Measurements from ENCODE around the gene HBG1.
"Not testable (repeated sequence)": the region's sequence is repeated elsewhere in the genome, so short reads cannot be mapped to it uniquely, and the experiment has no call there.

Gene HBG1

DNA sequence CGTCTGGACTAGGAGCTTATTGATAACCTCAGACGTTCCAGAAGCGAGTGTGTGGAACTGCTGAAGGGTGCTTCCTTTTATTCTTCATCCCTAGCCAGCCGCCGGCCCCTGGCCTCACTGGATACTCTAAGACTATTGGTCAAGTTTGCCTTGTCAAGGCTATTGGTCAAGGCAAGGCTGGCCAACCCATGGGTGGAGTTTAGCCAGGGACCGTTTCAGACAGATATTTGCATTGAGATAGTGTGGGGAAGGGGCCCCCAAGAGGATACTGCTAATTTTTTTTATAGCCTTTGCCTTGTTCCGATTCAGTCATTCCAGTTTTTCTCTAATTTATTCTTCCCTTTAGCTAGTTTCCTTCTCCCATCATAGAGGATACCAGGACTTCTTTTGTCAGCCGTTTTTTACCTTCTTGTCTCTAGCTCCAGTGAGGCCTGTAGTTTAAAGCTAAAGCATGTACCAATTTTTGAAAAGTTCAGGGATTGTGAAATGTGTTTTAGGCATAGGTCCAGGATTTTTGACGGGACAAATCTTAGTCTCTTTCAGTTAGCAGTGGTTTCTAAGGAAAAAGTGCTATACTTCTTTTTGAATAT lies at the start of gene HBG1:
TSS of gene HBG1 (minus strand) at position 51 of the 590 bp plus-strand sequence. CDS start 53 bp downstream, outside the sequence.
- DNase-seq: not testable (repeated sequence)

DNA sequence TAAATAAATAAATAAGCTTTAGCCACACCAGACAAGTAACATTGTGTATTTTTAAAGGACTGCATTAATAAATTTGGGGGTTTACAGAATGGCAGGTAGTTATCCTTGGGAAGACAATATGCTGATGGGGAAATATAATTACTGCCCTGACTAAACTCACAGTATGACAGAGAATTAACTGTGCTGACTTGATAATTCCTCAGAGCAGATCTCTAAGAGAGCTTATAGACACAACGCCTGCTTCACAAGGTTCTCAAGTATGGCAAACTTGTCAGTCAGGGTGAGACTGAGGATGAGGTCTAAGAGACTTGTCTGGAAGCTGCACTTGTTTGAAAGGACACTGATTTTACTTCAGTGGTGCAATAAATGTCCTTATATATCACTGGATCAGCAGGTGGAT lies 48.8 kb upstream of the HBG1 start:
- no peak for DNase-seq

DNA sequence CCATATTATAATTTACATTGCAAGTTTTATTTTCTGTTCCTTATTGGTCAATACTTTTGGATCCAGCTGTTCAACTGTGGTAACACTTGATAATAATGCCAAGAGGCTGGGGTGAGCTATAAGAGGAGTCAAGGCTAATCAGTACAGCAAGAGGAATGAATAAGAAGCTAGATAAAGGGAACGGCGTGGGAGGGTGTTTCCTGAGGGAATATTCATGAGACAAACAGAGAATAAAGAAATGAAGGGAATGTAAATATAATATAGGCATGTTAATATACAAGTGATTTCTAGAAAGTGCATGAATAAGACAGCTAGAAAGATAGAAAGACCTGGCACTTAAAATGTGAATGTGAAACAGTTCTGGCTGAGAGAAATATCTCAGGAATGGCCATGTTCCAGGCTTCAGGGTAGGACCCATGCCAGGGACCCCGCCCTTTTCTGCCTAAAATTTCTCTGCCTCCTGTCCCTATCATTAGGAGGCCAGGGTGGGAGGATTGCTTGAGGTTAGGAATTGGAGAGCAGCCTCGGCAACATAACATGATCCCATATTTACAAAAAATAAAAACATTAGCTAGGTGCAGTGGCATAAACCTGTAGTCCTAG lies 48.2 kb upstream of the HBG1 start:
- no peak for DNase-seq

DNA sequence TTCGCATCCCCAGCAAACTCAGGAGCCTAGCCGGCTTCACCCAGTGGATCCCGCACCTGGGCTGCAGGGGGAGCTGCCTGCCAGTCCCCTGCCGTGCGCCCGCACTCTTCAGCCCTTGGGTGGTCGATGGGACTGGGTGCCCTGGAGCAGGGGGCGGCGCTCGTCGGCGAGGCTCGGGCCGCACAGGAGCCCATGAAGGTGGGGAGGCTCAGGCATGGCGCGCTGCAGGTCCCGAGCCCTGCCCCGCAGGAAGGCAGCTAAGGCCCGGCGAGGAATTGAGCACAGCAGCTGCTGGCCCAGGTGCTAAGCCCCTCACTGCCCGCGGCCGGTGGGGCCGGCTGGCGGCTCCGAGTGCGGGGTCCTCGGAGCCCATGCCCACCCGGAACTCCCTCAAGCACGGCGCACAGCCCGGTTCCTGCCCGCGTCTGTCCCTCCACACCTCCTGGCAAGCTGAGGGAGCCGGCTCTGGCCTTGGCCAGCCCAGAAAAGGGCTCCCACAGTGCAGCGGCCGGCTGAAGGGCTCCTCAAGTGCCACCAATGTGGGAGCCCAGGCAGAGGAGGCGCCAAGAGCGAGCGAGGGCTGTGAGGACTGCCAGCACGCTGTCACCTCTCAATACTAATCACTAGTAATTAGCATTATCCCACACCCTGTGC lies 44.8 kb upstream of the HBG1 start:
- DNase-seq: not testable (repeated sequence)

DNA sequence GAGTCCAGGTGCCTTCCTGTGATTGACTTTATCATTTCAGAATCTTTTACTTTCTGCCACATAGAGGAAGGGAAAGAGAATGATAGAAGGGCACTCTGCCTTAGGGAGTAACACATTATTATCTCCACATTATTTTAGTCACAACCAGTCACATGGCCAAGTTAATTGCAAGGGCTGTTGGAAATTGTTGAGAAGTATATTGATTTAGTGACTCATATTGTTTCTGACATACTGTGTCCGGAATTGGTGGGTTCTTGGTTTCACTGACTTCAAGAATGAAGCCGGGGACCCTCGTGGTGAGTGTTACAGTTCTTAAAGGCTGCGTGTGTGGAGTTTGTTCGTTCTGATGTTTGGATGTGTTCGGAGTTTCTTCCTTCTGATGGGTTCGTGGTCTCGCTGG lies 43.4 kb upstream of the HBG1 start:
- no peak for DNase-seq

DNA sequence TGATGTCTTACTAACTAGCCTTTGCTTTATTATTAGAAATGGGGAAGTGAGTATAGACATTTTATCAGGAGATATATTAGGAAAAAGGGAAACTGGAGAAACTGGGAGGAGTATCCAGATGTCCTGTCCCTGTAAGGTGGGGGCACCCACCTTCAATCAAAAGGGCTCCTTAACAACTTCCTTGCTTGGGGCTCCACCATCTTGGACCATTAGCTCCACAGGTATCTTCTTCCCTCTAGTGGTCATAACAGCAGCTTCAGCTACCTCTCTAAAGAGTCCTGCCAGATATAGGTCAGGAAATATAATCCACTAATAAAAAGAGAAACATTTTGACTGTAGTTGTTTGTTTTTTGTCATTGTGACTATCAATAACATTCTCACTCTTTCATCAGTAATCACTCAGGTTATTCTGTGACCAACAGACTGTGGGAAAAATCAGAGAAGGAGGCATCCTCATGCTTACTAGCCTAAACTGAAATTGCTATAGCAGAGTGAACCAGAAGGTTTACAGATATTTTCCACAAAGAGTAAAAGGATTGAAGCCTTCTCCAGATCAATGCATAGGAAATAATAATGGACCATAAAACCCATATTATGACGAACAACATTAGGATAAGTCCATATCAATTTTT lies 41.7 kb upstream of the HBG1 start:
- no peak for DNase-seq

DNA sequence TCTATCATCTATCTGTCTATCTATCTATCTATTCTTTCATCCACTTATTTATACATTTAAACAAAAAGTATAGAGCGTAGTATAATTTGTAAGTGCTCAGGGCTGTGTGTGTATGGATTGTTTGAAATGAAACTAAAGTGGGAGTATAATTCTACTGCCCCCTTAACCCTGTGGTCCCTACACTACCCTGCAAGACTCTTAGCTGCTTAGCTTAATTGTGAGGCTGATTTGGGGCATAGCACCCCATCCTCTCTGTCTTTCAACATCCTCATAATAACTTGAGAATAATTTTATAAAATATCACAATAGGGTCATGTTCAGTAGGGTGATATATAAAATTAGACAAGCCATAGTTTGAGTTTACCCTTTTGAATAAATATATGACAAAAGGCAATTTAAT lies 40.4 kb upstream of the HBG1 start:
- no peak for DNase-seq

DNA sequence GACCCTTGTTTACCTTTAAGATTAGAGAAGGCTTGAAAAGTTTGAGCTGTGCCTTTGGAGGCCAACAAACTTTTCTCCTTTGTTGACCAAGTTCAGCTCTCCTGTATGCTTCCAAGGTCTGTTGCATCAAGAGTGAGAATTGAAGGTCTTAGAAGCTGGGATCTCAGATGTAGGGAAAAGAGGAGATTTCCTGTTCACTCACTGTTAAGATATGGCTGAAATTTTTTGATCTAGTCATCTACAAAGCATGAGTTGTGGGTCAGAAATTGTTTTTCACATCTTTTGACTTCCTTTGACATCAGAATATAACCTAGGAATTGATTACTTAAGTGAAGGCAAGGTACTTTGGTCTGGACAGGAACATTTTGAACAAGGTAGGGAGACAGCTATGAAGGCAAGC lies 40.0 kb upstream of the HBG1 start:
- DNase-seq: no peak

DNA sequence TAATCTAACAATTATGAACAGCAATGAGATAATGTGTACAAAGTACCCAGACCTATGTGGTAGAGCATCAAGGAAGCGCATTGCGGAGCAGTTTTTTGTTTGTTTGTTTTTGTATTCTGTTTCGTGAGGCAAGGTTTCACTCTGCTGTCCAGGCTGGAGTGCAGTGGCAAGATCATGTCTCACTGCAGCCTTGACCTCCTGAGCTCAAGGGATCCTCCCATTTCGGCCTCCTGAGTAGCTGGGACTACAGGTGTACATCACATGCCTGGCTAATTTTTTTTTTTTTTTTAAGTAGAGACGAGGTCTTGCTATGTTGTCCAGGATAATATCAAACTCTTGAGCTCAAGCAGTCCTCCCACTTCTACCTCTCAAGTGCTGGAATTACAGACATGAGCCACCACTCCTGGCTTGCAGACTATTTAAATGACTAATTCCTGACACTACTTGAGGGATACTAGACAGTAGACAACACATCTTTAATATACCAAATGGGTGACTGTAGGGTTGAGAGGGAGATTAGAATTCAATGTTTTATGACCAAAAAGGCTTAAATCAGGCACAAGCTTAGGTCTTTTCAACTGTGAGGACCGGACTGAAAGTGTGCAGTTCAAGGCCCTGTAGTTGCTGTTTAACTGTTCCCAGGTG lies 39.4 kb upstream of the HBG1 start:
- DNase-seq: no peak

DNA sequence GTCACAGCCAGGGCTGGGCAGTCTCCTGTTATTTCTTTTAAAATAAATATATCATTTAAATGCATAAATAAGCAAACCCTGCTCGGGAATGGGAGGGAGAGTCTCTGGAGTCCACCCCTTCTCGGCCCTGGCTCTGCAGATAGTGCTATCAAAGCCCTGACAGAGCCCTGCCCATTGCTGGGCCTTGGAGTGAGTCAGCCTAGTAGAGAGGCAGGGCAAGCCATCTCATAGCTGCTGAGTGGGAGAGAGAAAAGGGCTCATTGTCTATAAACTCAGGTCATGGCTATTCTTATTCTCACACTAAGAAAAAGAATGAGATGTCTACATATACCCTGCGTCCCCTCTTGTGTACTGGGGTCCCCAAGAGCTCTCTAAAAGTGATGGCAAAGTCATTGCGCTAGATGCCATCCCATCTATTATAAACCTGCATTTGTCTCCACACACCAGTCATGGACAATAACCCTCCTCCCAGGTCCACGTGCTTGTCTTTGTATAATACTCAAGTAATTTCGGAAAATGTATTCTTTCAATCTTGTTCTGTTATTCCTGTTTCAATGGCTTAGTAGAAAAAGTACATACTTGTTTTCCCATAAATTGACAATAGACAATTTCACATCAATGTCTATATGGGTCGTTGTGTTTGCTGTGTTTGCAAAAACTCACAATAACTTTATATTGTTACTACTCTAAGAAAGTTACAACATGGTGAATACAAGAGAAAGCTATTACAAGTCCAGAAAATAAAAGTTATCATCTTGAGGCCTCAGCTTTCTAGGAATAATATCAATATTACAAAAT lies 38.6 kb upstream of the HBG1 start:
- no peak for DNase-seq

DNA sequence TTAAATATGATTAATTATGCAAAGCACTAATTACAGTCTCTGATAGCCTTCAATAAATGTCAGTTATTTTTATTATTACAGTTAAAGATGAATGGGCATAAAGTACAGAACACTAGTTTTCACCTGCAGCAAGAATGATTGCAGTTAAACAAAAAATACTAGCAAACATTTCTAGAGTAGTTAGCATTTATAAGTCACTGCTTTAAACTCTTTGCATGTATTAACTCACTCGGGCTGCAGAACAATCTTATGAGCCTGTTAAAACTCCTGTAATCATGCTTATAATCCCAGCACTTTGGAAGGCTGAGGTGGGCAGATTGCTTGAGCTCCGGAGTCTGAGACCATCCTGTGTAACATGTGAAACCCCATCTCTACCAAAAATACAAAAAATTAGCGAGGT lies 37.2 kb upstream of the HBG1 start:
- no peak for DNase-seq

DNA sequence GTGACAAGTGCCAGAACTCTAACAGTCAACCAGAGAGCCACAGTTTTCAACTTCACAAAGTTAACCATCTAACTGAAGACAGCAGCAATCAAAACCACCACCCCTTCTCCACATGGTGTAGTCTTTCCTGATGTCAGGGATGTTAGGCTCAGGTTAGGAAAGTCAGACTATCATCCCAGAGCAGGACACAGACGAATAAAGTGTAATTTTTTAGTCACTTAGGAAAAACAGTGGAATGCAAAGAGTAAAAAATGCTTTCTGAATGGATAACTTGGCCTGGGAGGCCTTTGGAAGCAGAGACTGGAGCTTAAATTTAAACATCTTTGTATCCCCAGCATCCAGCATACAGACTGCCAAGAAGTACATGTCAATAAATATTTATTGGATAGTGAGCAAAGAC lies 36.7 kb upstream of the HBG1 start:
- DNase-seq: no peak

DNA sequence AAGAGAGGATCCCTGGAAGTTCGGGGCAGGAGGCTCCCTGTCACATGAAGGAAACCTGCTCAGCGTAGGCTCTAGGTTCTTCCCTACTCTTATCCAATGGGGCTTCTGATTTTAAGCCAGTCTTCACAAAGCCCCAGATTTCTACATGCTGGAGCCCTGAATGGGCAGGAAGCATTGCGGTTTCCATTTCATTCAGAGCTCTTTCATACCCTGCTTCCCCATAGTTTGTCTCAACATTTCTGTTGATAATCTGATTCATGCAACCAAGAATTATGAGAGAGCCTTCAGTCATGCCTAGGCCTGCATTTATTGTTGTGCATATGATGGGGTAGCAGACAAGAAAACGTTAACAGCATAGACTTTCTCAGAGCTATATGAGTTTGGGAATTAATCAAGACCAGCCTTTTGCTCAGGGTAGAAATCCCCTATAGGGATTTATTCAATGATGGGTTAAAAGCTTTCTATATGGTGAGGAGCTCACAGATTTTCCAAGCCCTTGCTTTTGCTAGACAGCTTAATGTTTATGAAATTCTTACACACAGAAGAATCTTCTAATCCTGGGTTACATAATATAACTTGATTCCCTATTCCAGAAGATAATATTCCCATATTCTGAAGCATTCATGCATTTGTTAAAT lies 36.2 kb upstream of the HBG1 start:
- no peak for DNase-seq

DNA sequence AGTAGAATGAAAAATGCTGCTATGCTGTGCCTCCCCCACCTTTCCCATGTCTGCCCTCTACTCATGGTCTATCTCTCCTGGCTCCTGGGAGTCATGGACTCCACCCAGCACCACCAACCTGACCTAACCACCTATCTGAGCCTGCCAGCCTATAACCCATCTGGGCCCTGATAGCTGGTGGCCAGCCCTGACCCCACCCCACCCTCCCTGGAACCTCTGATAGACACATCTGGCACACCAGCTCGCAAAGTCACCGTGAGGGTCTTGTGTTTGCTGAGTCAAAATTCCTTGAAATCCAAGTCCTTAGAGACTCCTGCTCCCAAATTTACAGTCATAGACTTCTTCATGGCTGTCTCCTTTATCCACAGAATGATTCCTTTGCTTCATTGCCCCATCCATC lies 35.0 kb upstream of the HBG1 start:
- DNase-seq: no peak

DNA sequence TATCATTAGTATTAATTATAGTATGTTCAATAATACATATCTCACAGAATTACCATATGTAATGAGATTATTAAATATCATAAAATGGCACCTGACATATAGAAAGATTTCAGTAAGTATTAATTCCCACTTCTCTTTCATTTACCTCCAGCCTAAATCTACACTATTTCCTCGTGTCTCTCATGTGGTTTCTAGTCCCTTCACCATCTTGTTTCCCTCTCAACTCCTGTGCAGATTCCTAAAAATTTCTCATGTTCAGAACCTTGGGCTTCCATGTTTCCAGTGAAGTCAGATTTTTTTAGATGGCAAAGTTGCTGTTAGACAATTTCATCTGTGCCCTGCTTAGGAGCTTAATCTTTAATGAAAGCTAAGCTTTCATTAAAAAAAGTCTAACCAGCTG lies 34.2 kb upstream of the HBG1 start:
- DNase-seq: no peak

DNA sequence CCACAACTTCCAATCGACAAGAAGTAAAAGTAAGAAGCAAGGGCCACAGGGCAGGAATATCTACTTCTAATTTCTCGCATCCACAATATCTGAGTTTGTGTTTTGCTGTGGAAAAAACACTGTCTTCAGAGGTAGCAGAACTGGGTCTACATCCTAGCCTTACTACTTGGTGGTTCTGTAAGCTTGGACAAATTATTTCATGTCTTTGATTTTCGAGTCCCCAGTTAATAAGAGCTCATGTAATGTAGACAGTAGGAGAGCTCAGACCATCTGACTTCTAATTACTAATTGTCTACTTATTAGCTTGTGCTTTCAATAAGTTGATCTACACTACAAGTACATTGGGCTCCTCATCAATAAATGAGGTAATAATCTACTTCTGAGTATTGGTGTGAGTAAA lies 33.4 kb upstream of the HBG1 start:
- no peak for DNase-seq

DNA sequence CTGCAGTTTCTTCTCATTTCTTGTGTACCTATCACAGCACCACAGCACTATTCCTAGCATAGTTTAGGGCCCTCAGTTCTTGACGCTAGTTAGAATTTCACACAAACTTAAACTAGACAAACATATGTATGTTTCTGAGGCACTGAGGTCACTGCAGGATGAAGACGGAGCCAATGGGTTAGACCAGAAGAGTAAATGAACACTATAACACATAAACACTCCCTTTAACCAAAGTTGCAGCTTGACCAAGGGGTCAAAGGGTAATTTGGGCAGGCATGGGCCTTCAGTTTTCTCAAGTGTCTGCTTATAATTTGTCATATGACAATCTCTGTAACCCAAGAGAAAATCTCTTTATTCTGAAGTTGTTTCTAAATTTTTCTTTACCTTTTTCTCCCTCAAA lies 33.0 kb upstream of the HBG1 start:
- DNase-seq: no peak

DNA sequence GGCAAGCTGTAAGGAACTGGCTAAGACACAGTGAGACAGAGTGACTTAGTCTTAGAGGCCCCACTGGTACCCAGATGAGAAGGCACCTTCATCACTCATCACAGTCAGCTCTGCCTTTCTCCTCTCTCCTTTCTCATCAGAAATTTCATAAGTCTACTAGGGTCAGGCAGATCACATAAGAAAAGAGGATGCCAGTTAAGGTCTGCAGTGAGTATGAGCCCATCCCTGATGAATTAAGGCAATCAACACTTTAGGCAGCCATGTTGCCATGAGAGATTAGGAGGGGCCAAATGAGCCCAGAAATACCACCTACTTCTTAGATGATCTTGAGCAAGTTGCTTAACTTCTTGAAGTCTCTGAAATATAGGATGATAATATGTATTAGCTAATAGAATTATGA lies 31.9 kb upstream of the HBG1 start:
- no peak for DNase-seq

DNA sequence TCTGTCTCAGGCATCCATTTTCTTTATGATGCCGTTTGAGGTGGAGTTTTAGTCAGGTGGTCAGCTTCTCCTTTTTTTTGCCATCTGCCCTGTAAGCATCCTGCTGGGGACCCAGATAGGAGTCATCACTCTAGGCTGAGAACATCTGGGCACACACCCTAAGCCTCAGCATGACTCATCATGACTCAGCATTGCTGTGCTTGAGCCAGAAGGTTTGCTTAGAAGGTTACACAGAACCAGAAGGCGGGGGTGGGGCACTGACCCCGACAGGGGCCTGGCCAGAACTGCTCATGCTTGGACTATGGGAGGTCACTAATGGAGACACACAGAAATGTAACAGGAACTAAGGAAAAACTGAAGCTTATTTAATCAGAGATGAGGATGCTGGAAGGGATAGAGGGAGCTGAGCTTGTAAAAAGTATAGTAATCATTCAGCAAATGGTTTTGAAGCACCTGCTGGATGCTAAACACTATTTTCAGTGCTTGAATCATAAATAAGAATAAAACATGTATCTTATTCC lies 31.0 kb upstream of the HBG1 start:
- DNase-seq: peak; percentile 4

DNA sequence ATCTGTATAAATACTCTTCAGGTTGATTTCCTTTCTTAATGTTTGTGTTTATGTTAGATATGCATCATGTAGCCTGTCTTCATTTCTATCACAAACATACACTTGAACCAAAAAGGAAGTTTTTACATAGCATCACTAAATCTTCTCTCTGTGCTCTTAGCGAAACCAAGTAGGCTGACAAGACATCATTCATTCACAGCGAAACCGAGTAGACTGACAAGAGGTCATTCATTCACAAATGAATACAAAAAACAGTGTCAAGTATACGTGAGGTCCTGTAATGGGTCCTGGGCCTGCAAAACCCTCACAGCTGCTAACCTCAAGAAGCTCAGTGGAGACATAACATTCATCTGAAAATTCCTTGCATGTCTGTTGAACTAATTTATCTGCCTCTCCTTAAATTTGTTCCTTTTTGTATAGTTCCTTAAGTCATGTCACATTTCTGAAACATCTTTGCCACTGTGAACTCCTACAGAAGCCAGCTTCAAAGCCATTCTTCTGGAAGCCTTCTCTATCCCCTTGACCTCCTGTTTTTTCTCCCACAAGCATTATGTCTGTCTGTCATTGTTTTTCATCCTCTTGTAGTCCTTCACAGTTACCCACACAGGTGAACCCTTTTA lies 29.9 kb upstream of the HBG1 start:
- DNase-seq: no peak

DNA sequence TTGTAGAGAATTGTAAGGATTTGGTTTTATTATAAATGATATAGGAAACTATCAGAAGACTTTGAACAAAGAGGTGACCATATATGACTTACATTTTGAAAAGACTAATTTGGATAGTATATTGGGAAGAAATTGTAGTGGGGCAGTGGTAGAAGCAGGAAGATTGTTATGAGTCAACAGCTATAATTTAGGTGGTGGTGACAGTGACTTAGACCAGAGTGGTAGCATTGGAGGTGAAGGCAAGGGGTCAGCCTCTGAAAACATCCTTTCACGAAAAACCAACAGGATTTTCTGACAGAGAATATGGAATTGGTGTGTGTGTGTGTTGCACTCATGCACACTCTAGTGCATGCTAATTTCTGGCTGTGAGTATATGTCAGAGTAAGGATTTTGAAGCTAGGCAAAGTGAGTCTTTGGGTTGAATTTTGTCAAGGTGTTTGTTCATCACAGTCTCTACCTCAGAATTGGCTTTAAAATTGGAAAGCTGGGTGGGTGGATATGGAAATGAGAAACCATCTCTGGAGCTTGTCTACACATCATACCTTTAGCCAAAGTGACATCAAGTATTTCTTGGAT lies 28.2 kb upstream of the HBG1 start:
- no peak for DNase-seq

Data from stimulated activated CD4-positive, alpha-beta T cell treated with anti-CD3 and anti-CD28 coated beads, Interleukin-4, amount 100 ng/mL, for 24 hours (primary cell).